K562 (cell line): Measurements from ENCODE around the gene MME. TPM values are rescaled to one million over a fixed set of nuclear protein-coding genes. Genes with fewer than 3 reads are reported as not detected.

Source experiments
- ATAC-seq: fragments of 200-7000 bp; cut with Tn5 transposase; 3 replicates; pipeline ENCODE4 v1.9.1; 2020; ENCODE audit warnings: moderate library complexity
- BruUV-seq: library from RNA; stranded (reverse); fragments of 400-500 nt; replicated peaks from 2 replicates; lab custom pipeline; 2021; lab: Mats Ljungman, UMichigan
- CTCF ChIA-PET: fragments of 300-600 bp; formaldehyde crosslinking; extraction: SDS; loops from one replicate; lab custom pipeline; 2021; ENCODE audit warnings: low intra/inter-chr PET ratio; lab: Yijun Ruan, JAX
- POLR2A ChIA-PET: fragments of 300-600, 350-650 bp; sonication (Branson Sonifier 250); formaldehyde crosslinking; extraction: SDS; loops from one replicate; lab custom pipeline; 2021; ENCODE audit warnings: antibody characterized with exemption, inconsistent platforms; lab: Yijun Ruan, JAX
- DNase-seq, 4 experiments: peaks; one replicate each; pipeline versions ENCODE4 v3.0.0 to v3.0.0-alpha.2; 2011 to 2018; ENCODE audit warnings: low spot score in 3 of 4, mixed read lengths in 3 of 4; ENCODE audit errors: extremely low read depth in 1 of 4
- FAIRE-seq: peaks from 2 replicates; lab custom pipeline; 2011; peaks lifted over from hg19 to GRCh38; lab: Jason Lieb, UNC
- H2AFZ ChIP-seq: 2 replicates; pipeline ENCODE4 v1.6.0; 2011; ENCODE audit warnings: low read depth, low read length, control low read depth, inconsistent platforms
- H3K27ac ChIP-seq: fragments of 200-600 bp; 3 replicates; pipeline ENCODE4 v1.8.0; 2011; ENCODE audit warnings: low read depth, mild to moderate bottlenecking, control low read depth, inconsistent platforms, low read length, moderate library complexity, mixed read lengths; ENCODE audit errors: extremely low read depth
- H3K27me3 ChIP-seq, 2 experiments: fragments of 300-600 bp in 1 of 2; 2 replicates in 1 of 2; 3 replicates in 1 of 2; pipeline versions ENCODE4 v1.6.0 to v1.8.0; 2011; ENCODE audit warnings: inconsistent platforms in 2 of 2, low read length in 2 of 2, mild to moderate bottlenecking in 1 of 2, mixed read lengths in 1 of 2, moderate library complexity in 1 of 2; ENCODE audit not compliant: control insufficient read depth in 2 of 2, insufficient read depth in 2 of 2
- H3K36me3 ChIP-seq: fragments of 300-600 bp; 3 replicates; pipeline ENCODE4 v1.8.0; 2011; ENCODE audit warnings: mild to moderate bottlenecking, low read length, inconsistent platforms; ENCODE audit not compliant: control insufficient read depth, insufficient read depth
- H3K4me1 ChIP-seq, 2 experiments: fragments of 200-600 bp in 1 of 2; replicated peaks in 1 of 2; 2 replicates in 1 of 2; 3 replicates in 1 of 2; pipeline versions ENCODE4 v1.5.1 to v1.8.0; 2011; ENCODE audit warnings: inconsistent platforms in 2 of 2, low read length in 2 of 2, mild to moderate bottlenecking in 1 of 2, mixed read lengths in 1 of 2, moderate library complexity in 1 of 2; ENCODE audit not compliant: control insufficient read depth in 2 of 2, insufficient read depth in 2 of 2
- H3K4me2 ChIP-seq: 2 replicates; pipeline ENCODE4 v1.6.1; 2011; ENCODE audit warnings: low read length, control low read depth, inconsistent platforms, mixed read lengths; ENCODE audit not compliant: insufficient read depth
- H3K4me3 ChIP-seq: fragments of 200-600 bp; sonication (generic), shearing (Covaris generic); 2 replicates; pipeline ENCODE4 v1.5.1; 2016; ENCODE audit warnings: control low read depth, inconsistent platforms
- H3K79me2 ChIP-seq: fragments of 200-600 bp; 3 replicates; pipeline ENCODE4 v1.8.0; 2011; ENCODE audit warnings: low read length, inconsistent platforms; ENCODE audit not compliant: control insufficient read depth, insufficient read depth
- H3K9ac ChIP-seq, 2 experiments: 2 replicates each; pipeline versions ENCODE4 v1.6.0 to v1.6.1; 2011; ENCODE audit warnings: low read depth in 2 of 2, low read length in 2 of 2, control low read depth in 1 of 2, inconsistent platforms in 1 of 2, mild to moderate bottlenecking in 1 of 2, mixed read lengths in 1 of 2; ENCODE audit not compliant: insufficient read depth in 1 of 2
- H3K9me1 ChIP-seq: one replicate; pipeline ENCODE4 v1.6.0; 2011; ENCODE audit warnings: inconsistent platforms, mild to moderate bottlenecking, low read length, moderate library complexity; ENCODE audit not compliant: control insufficient read depth, insufficient read depth
- H3K9me3 ChIP-seq: replicated peaks from 2 replicates; pipeline ENCODE4 v1.5.1; 2011; ENCODE audit warnings: low read depth, low read length, inconsistent platforms; ENCODE audit not compliant: control insufficient read depth, insufficient read depth
- H4K20me1 ChIP-seq: replicated peaks from 2 replicates; pipeline ENCODE4 v1.6.1; 2011; ENCODE audit warnings: low read length, inconsistent platforms, mixed read lengths; ENCODE audit not compliant: control insufficient read depth, insufficient read depth
- BRD9 ChIP-seq: fragments of 450-650 bp; IDR thresholded peaks from 2 replicates; pipeline ENCODE4 v1.6.1; 2018; ENCODE audit warnings: low read depth; ENCODE audit not compliant: partially characterized antibody
- C11orf30 ChIP-seq: fragments of 450-650 bp; IDR thresholded peaks from 2 replicates; pipeline ENCODE4 v1.6.1; 2016; ENCODE audit warnings: low read depth, mild to moderate bottlenecking
- CBX8 ChIP-seq: fragments of 200-600 bp; sonication (generic); IDR thresholded peaks from 2 replicates; pipeline ENCODE4 v1.6.1; 2012; ENCODE audit warnings: borderline replicate concordance, mixed run types, low read depth, mild to moderate bottlenecking, moderate library complexity, mixed read lengths, low read length, control low read depth, inconsistent platforms; ENCODE audit not compliant: poor library complexity, severe bottlenecking; ENCODE audit errors: extremely low read depth
- PATZ1 ChIP-seq: fragments of 250-450 bp; sonication (Bioruptor Pico); IDR thresholded peaks from 2 replicates; pipeline ENCODE4 v1.5.0; 2020; ENCODE audit warnings: mild to moderate bottlenecking, borderline replicate concordance
- PHF8 ChIP-seq: fragments of 200-600 bp; sonication (generic); IDR thresholded peaks from 2 replicates; pipeline ENCODE4 v1.6.1; 2012; ENCODE audit warnings: mixed run types, mild to moderate bottlenecking, inconsistent platforms, low read length, moderate library complexity, borderline replicate concordance
- SRSF7 ChIP-seq: fragments of 200-400 bp; formaldehyde crosslinking; optimal IDR thresholded peaks from 2 replicates; pipeline ENCODE3; 2017; ENCODE audit warnings: mild to moderate bottlenecking, low read depth, low read length
- TCFL5 ChIP-seq: fragments of 250-450 bp; sonication (Bioruptor Pico); conservative IDR thresholded peaks from 2 replicates; pipeline ENCODE4 v1.6.1; 2021; ENCODE audit warnings: mild to moderate bottlenecking, moderate library complexity, matching md5 sums
- ZNF274 ChIP-seq: IDR thresholded peaks from 2 replicates; pipeline ENCODE4 v1.6.1; 2011; ENCODE audit warnings: low read depth, mild to moderate bottlenecking, low read length, moderate library complexity, borderline replicate concordance
- ZNF561 ChIP-seq: fragments of 450-650 bp; formaldehyde crosslinking; conservative IDR thresholded peaks from 2 replicates; pipeline ENCODE4 v1.4.0; 2020; ENCODE audit warnings: mild to moderate bottlenecking, moderate library complexity
- ZNF79 ChIP-seq: fragments of 250-450 bp; sonication (Bioruptor Pico); IDR thresholded peaks from 2 replicates; pipeline ENCODE4 v1.4.0; 2020; ENCODE audit warnings: low read depth, mild to moderate bottlenecking, moderate library complexity
- WGBS: fragments of 100-300 bp; shearing (Covaris generic); methylation state at CpG from one replicate; pipeline ENCODE4 v1.1.6; 2016; ENCODE audit warnings: low coverage, mixed read lengths; ENCODE audit not compliant: insufficient coverage; ENCODE audit errors: missing lambda C conversion rate; 5-methylcytosine and 5-hydroxymethylcytosine counted together
- in situ Hi-C: fragments of 300-500 bp; cut with MboI; formaldehyde crosslinking; loops from 4 replicates; pipeline ENCODE4 v1.15.0; 2018; ENCODE audit warnings: inconsistent platforms, mixed read lengths
- intact Hi-C: fragments of 100-400 bp; cut with micrococcal nuclease; formaldehyde crosslinking; loops from 2 replicates; pipeline ENCODE4 v1.14.2; 2022
- polyA plus RNA-seq, 8 experiments: library from polyadenylated mRNA; depleted of rRNA in 4 of 8; stranded (reverse) in 5 of 8; unstranded in 3 of 8; fragments of >200 nt; fragmentation: Nextera tagmentation in 2 of 8; fragmentation: Illumina TruSeq in 1 of 8; extraction: Ambion mirVana in 2 of 8; extraction: Trizol in 1 of 8; gene quantifications; 2 replicates each; pipeline versions ENCODE4 v1.2.1 to v1.2.3, GENCODE V29; 2011 to 2014; ENCODE audit warnings: inconsistent platforms in 1 of 8, missing spikeins in 1 of 8
- total RNA-seq, 7 experiments: library from RNA; depleted of rRNA in 6 of 7; stranded (reverse); fragments of >200 nt in 6 of 7; fragmentation: Illumina TruSeq in 2 of 7; extraction: Trizol in 2 of 7; gene quantifications; 2 replicates each; pipeline versions ENCODE4 v1.2.1 to v1.2.3, GENCODE V29; 2011 to 2021; ENCODE audit warnings: low replicate concordance in 1 of 7
- TF ChIP-seq, protein P1 (sequence below), 3 experiments: fragments of 200-800 bp in 1 of 3; sonication (Bioruptor generic) in 1 of 3; sonication (generic) in 1 of 3; formaldehyde crosslinking in 1 of 3; IDR thresholded peaks; 2 replicates each; pipeline versions ENCODE4 v1.6.1 to v1.8.0; 2016 to 2022; ENCODE audit warnings: mild to moderate bottlenecking in 2 of 3, missing compliant biosample characterization in 2 of 3, missing genetic modification characterization in 2 of 3, missing genetic modification reagents in 1 of 3
- TF ChIP-seq, protein P2 (sequence below): fragments of 450-650 bp; conservative IDR thresholded peaks from 2 replicates; pipeline ENCODE4 v1.6.1; 2016; ENCODE audit warnings: missing genetic modification characterization, low read depth, mild to moderate bottlenecking, missing compliant biosample characterization, moderate library complexity
- TF ChIP-seq, protein P3 (sequence below): sonication (generic); formaldehyde crosslinking; IDR thresholded peaks from 2 replicates; pipeline ENCODE4 v1.8.0; 2022; ENCODE audit warnings: mild to moderate bottlenecking, missing genetic modification reagents

Gene MME
- total and polyA plus RNA-seq, 9 of the 15 experiments (the other 6 are each of a cell fraction or from before 2014, with no cell fraction given) = 0.80 to 8.6 (median 2.5) TPM

- no peaks in the 10 kb centered on the region for H3K9me3 ChIP-seq
- POLR2A ChIA-PET = no interaction called here
- no peaks in the 10 kb centered on the region; a peak in 1 of 5 replicates for H3K4me1 ChIP-seq
Measured at GRCh38 chr3:155106119-155106518, 26.0 kb downstream of the MME start.

More at GRCh38 chr3:155106119-155106518, 26.0 kb downstream of the MME start:
- 34% methylated on average over 2 of the region's 2 CpGs for WGBS
- no peak for FAIRE-seq
- Histone ChIP-seq H3K9ac (no peak overlapping the region), H4K20me1 (no peaks in the 10 kb centered on the region), H3K9me1 (no peaks in the 10 kb centered on the region), H2AFZ (no peak overlapping the region), H3K4me2 (no peak overlapping the region), H3K27me3 (no peaks in the 10 kb centered on the region), H3K4me3 (no peak overlapping the region), H3K36me3 (no peaks in the 10 kb centered on the region), H3K27ac (no peak overlapping the region), H3K79me2 (no peaks in the 10 kb centered on the region)
- in situ Hi-C loops (no loop called here), intact Hi-C loops (no loop called here)
- CTCF ChIA-PET = no interaction called here
- no TSS peak for BruUV-seq
- no peak for ATAC-seq
- TF ChIP-seq, protein P1, sequence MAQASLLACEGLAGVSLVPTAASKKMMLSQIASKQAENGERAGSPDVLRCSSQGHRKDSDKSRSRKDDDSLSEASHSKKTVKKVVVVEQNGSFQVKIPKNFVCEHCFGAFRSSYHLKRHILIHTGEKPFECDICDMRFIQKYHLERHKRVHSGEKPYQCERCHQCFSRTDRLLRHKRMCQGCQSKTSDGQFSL (CRISPR knock-in tag; IDR thresholded peaks at IDR 0.05) = no peak
- TF ChIP-seq, protein P1 (tag; IDR thresholded peaks at IDR 0.05) = no peak
- TF ChIP-seq ZNF561 (CRISPR knock-in tag) (no peak), C11orf30 (no peak), BRD9 (no peak), SRSF7 (no peak), CBX8 (no peak), ZNF274 (no peak), PHF8 (no peak), PATZ1 (CRISPR knock-in tag) (no peak), TCFL5 (CRISPR knock-in tag) (no peak), ZNF79 (no peak)
- TF ChIP-seq, protein P2, sequence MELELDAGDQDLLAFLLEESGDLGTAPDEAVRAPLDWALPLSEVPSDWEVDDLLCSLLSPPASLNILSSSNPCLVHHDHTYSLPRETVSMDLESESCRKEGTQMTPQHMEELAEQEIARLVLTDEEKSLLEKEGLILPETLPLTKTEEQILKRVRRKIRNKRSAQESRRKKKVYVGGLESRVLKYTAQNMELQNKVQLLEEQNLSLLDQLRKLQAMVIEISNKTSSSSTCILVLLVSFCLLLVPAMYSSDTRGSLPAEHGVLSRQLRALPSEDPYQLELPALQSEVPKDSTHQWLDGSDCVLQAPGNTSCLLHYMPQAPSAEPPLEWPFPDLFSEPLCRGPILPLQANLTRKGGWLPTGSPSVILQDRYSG (tag) = no peak
- TF ChIP-seq, protein P3, sequence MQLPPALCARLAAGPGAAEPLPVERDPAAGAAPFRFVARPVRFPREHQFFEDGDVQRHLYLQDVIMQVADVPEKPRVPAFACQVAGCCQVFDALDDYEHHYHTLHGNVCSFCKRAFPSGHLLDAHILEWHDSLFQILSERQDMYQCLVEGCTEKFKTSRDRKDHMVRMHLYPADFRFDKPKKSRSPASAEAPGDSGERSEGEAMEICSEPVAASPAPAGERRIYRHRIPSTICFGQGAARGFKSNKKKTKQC (CRISPR knock-in tag) = no peak
- no peak for DNase-seq
